HG03097 (cell line): ENCODE measurements around the gene PLEK.
"Not testable (repeated sequence)": the region's sequence is repeated elsewhere in the genome, so short reads cannot be mapped to it uniquely, and the experiment has no call there.

Experiments
- ATAC-seq: cut with Tn5 transposase; IDR thresholded peaks from one replicate; pipeline ENCODE4 v1.9.1; 2021; ENCODE audit not compliant: unreplicated experiment, low FRiP score

Gene PLEK

DNA sequence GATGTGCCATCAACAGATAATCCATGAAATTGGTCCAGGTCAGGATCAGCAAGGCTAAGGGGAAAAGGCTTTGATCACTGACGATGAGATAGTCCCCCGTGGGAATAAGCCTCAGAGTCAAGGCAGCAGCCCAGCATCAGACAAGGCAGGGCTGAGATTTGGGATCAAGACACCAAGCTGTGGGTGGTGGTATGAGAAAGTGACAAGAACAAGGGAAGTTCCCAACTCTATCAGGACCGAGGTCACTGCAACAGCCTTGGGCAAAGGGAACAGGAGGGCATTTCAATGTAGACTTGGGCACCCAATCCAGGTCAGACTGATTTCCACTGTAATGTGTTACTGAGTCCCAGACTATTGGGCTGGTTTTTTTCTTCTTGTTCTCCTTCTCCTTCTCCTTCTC lies 18.7 kb downstream of the PLEK start:
- ATAC-seq, result no peak

DNA sequence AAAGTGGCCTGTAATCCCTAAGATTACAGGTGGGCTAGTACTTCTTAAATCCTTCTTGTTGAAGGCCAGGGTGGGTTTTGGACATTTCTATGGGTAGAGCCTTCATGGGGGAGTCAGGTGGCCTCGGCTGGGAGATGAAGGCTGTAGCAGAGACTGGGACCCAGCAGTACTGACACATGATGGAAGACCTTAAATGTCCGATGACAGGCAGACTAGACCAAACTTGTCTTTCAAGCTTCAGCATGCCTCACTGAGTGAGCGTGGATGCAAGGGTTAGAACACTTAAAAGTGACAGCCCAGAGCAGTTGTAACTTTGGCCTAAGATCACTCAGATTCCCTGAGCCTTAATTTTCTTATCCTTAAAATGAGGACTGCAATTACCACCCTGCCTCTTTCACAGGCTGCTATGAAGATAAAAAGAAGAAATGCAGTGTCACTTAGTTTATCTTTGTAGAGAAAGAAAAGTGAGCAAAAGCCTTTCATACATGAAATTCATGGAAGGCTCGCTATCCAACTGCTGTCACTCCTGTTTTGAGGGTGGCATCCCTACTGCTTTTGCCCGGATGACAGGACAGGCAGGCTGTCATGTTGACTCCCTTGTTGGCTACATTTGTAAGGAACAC lies 19.5 kb downstream of the PLEK start:
- no peak for ATAC-seq

GRCh38 chr2:68385220-68385906 lies 20.3 kb downstream of the PLEK start:
- peak; percentile 49 for ATAC-seq

GRCh38 chr2:68385907-68386287 lies 20.8 kb downstream of the PLEK start:
- no peak for ATAC-seq

DNA sequence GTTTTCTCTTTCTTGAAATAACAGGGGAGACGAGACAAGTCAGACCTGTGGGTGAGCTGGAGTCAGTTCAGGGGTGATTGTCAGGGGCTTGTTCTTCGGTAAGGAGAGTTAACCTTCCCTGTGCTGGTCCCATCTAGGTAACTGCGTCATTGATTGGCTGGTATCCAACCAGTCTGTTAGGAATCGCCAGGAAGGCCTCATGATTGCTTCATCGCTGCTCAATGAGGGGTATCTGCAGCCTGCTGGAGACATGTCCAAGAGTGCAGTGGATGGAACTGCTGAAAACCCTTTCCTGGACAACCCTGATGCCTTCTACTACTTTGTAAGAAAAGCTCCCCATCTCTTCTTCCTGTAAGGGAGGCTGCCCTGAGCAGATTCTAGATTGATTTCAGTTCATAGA lies 21.3 kb downstream of the PLEK start:
- no peak for ATAC-seq

GRCh38 chr2:68387408-68388350 lies 22.6 kb downstream of the PLEK start:
- ATAC-seq, result no peak

GRCh38 chr2:68388358-68388757 lies 23.3 kb downstream of the PLEK start:
- ATAC-seq, result peak; percentile 34

GRCh38 chr2:68388772-68389171 lies 23.7 kb downstream of the PLEK start:
- peak; percentile 27 for ATAC-seq

DNA sequence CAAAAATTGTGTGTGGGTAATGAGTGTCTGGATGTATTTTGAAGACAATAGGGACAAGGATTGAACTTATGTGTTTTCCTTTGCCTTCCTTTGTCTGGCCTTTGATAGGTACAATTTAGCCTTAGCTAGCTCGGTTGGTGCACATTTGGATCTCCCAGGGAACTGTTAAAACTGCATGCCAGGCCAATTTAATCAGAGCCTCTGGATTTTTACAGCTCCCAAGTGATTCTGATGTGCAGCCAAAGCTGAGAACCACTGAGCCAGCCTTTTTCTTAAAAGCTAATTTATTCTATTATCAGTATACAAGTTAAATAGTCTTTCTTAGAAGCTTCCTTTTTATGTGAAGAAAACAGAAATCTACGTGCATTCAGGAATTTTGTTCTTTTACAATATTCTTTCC lies 25.0 kb downstream of the PLEK start:
- ATAC-seq, result no peak

GRCh38 chr2:68390586-68390985 lies 25.5 kb downstream of the PLEK start:
- ATAC-seq, result no peak

DNA sequence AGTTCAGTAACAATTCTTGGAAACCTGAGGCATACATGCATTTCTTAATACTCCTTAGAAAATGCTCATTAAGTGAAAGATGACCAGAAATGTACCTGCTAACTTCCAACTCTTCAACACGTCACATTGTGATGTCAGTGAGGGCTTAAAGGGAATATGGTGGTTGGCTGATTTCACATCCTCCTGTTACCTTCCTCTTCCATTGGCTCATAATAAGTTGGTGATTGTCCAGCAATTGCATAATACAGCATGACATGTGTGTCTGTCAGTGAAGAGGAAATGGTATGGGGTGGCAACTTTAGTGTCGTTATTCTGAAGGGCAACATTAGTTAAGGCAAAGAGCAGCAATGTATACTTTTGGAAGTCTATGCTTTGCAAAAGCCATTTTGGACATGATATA lies 26.0 kb downstream of the PLEK start:
- ATAC-seq, result no peak

GRCh38 chr2:68391869-68392268 lies 26.8 kb downstream of the PLEK start:
- ATAC-seq, result no peak

- ATAC-seq, result no peak
Measured at GRCh38 chr2:68396093-68396492, 31.0 kb downstream of the PLEK start.

- not testable (repeated sequence) for ATAC-seq
Measured at GRCh38 chr2:68397704-68398263, 32.7 kb downstream of the PLEK start.

DNA sequence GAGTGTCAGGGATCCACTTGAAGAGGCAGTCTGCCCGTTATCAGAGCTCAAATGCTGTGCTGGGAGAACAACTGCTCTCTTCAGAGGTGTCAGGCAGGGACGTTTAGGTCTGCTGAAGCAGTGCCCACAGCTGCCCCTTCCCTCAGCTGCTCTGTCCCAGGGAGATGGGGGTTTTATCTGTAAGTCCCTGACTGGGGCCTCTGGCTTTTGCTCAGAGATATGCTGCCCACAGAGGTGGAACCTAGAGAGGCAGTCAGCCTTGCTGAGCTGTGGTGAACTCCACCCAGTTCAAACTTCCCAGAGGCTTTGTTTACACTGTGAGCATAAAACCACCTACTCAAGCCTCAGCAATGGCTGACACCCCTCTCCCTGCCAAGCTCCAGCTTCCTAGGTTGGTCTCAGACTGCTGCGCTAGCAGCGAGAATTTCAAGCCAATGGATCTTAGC lies 38.1 kb downstream of the PLEK start:
- ATAC-seq, result no peak

GRCh38 chr2:68404164-68404563 lies 39.1 kb downstream of the PLEK start:
- no peak for ATAC-seq

GRCh38 chr2:68404893-68405799 lies 40.1 kb downstream of the PLEK start:
- ATAC-seq, result no peak

DNA sequence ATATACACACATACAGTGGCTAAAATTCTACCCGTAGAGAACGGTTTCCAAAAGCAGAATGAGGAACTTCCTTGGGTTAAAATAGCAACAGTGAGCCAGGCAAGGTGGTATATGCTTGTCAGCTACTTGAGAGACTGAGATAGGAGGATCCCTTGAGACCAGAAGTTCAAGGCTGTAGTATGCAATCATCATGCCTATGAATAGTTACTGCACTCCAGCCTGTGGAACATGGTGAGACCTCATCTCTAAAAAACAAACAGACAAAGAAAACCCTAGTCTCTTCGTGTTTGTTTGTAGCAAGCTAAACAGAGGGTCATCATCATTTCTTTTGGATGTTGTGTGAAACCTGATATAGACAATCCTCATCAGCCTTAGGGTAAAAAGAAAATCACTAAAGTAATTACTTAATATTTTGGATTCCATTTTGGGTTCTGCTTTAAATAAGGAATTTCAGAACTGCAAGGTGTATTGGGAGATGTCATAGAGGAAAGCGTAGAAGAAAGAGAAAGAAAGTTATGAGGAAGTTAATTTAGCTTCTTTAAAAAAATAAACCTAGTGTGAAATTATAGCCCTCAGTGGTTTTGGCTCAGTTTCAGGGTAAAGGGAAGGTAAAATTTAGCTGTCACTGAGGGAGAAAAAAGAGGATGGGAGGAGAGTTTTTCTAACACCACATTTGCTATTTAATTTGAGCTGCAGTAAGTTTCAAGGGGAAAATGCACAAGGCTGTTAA lies 46.5 kb downstream of the PLEK start:
- ATAC-seq, result peak; percentile 93

- peak; percentile 30 for ATAC-seq
Measured at GRCh38 chr2:68412127-68412819, 47.2 kb downstream of the PLEK start.
